ENCODE results near the gene ARFGAP3. TPM values are rescaled to one million over a fixed set of nuclear protein-coding genes. Genes with fewer than 3 reads are reported as not detected.

The ARFGAP3 gene
- total RNA-seq, 1 donor from 2014 or later = 28.4 TPM

DNA sequence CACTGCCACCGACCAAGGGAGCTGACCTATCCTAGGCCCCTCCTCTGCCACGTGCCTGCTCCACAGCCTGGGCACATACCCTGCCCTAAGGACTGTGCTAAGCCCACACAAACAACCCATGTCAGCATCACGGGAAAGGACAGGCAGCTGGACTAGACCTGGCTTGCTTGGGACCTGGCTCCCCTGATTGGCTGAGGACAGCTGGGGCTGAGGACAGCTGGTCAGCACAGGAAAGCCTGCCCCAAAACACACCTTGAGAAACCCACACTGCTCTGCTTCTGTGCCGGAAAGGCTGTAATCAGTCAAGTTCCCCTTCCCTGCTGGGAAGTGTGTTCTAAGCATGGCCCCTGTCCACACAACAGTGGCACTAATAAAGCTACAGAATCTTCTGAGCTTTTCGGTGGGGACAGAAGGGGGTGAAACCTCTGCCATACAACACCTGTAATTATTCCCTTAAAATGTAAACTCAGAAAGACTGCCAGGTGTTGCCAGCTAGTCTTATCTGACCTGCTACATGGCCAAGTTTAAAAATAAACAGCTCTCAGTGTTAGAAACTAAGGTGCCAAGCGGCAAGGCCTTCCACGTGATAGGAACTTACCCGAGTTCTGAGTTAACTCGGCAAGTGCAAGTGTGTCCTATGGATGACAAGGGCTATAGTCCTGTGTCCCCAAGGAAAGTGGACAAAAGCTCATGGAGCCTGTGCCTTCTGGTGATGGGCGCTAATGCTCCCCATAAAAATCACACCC, 35.7 kb upstream of the ARFGAP3 start:
- H3K27me3 Mint-ChIP-seq (ENCODE audit: low read depth) = no peaks in the 10 kb centered on the region
- peaks cover 14% of the 10 kb centered on the region for H3K36me3 Mint-ChIP-seq (ENCODE audit: low read depth)
- no peak overlapping the region for H3K27ac Mint-ChIP-seq (ENCODE audit: unreplicated experiment)
- TF ChIP-seq, protein P1, sequence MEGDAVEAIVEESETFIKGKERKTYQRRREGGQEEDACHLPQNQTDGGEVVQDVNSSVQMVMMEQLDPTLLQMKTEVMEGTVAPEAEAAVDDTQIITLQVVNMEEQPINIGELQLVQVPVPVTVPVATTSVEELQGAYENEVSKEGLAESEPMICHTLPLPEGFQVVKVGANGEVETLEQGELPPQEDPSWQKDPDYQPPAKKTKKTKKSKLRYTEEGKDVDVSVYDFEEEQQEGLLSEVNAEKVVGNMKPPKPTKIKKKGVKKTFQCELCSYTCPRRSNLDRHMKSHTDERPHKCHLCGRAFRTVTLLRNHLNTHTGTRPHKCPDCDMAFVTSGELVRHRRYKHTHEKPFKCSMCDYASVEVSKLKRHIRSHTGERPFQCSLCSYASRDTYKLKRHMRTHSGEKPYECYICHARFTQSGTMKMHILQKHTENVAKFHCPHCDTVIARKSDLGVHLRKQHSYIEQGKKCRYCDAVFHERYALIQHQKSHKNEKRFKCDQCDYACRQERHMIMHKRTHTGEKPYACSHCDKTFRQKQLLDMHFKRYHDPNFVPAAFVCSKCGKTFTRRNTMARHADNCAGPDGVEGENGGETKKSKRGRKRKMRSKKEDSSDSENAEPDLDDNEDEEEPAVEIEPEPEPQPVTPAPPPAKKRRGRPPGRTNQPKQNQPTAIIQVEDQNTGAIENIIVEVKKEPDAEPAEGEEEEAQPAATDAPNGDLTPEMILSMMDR (conservative IDR thresholded peaks at IDR 0.05) = no peak
- peaks cover 10% of the 10 kb centered on the region for H3K4me1 Mint-ChIP-seq
- H3K4me3 Mint-ChIP-seq = no peak overlapping the region
- no peaks in the 10 kb centered on the region for H3K9me3 Mint-ChIP-seq
- no peak for DNase-seq (ENCODE audit: low read depth, low spot score)

DNA sequence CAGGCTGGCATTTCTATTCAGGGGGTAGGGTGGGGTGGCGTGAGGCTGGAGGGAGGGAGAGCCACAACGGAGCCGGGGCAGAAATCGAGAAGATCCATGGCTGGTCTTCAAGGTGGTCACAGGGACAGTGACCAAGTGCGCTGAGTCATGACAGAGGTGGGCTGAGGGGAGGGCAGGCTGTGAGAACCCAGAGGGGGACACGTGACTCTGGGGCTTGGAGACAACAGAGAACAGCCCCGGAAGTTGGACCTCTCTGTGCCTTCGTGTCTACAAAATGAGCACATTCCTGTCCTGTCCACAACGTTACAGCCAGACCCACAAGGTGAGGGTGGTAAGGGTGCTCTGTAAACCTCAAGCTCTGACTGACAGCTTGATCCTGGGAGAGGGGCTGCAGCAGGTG, 35.1 kb upstream of the ARFGAP3 start:
- TF ChIP-seq, protein P1 (conservative IDR thresholded peaks at IDR 0.05) = no peak
- no peaks in the 10 kb centered on the region for H3K27me3 Mint-ChIP-seq (ENCODE audit: low read depth)
- H3K9me3 Mint-ChIP-seq = no peaks in the 10 kb centered on the region
- H3K4me1 Mint-ChIP-seq = peaks cover 10% of the 10 kb centered on the region
- H3K4me3 Mint-ChIP-seq = no peak overlapping the region
- H3K27ac Mint-ChIP-seq (ENCODE audit: unreplicated experiment) = peak overlapping the region; percentile 88
- peaks cover 14% of the 10 kb centered on the region for H3K36me3 Mint-ChIP-seq (ENCODE audit: low read depth)
- DNase-seq (ENCODE audit: low read depth, low spot score) = no peak

DNA sequence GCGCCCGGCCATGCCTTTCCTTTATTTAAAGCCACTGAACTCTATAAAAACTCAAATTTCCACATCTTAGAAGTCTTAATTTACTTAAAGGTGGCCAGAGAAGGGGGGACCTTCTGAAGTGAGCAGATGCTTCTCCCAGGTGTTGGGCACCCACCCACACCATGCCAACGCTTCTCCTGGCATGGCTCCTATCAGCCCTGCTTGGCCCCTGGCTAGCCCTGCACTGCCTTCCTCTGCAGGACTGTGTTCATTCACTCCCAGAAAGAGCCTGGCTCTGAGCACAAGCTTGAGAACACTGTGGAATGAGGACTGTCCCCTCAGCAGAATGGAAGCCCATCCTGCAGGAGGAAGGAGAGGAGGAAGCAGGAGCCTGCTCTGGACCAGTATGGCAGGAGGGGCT, 34.6 kb upstream of the ARFGAP3 start:
- Mint-ChIP-seq H3K9me3 (no peaks in the 10 kb centered on the region), H3K4me3 (no peak overlapping the region), H3K4me1 (peaks cover 10% of the 10 kb centered on the region), H3K27ac (ENCODE audit: unreplicated experiment) (peak overlapping the region; percentile 88), H3K36me3 (ENCODE audit: low read depth) (peaks cover 14% of the 10 kb centered on the region), H3K27me3 (ENCODE audit: low read depth) (no peaks in the 10 kb centered on the region)
- TF ChIP-seq, protein P1 (conservative IDR thresholded peaks at IDR 0.05) = no peak
- no peak for DNase-seq (ENCODE audit: low read depth, low spot score)

DNA sequence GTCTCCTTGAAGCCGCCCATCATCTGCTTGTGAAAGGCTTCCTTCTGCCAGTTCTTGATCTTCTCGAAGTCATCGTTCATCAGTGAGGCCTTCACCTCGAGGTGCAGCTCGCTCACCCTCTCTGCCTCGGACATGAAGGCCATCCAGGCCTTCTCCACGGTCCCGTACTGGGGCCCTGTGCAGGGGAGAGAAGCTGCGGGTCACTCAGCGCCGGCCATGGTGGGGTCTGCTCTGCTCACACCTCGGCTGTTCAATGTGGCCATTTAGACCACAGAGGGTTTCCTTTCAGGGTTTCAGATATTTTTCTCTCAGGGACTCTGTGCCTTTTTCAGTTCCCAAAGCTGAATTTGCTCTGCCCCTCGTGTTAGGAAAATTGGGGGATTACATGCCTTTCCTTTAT, 33.9 kb upstream of the ARFGAP3 start:
- TF ChIP-seq, protein P1 (conservative IDR thresholded peaks at IDR 0.05) = no peak
- Mint-ChIP-seq H3K27ac (ENCODE audit: unreplicated experiment) (no peak overlapping the region), H3K36me3 (ENCODE audit: low read depth) (peaks cover 14% of the 10 kb centered on the region), H3K27me3 (ENCODE audit: low read depth) (no peaks in the 10 kb centered on the region), H3K4me1 (peaks cover 10% of the 10 kb centered on the region), H3K9me3 (no peaks in the 10 kb centered on the region), H3K4me3 (no peak overlapping the region)
- DNase-seq (ENCODE audit: low read depth, low spot score) = no peak

DNA sequence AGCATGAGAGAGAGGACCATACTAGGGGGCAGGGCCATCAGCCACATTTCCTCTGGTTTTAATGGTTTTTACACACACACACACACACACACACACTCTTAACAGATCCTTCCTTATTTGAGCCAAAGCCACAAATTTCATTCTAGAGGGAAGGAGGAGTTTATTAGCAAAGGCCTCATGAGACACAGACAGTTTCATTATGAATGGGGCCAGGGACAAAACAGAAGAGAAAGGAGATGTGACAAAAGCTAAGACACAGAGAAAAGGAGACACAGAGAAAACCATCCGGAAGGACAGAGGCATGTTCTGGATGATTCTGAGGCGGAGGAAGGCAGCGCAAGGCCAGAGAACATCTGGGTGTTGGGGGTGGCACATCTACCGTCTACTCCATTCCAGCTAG, 32.2 kb upstream of the ARFGAP3 start:
- Mint-ChIP-seq H3K4me3 (no peak overlapping the region), H3K27me3 (ENCODE audit: low read depth) (no peaks in the 10 kb centered on the region), H3K9me3 (no peaks in the 10 kb centered on the region), H3K4me1 (peaks cover 10% of the 10 kb centered on the region), H3K27ac (ENCODE audit: unreplicated experiment) (peak overlapping the region; percentile 63), H3K36me3 (ENCODE audit: low read depth) (peaks cover 14% of the 10 kb centered on the region)
- TF ChIP-seq, protein P1 (conservative IDR thresholded peaks at IDR 0.05) = no peak
- no peak for DNase-seq (ENCODE audit: low read depth, low spot score)

Measured in neural crest cell (in vitro differentiated cells).